Fibroblast of skin of scalp (primary cell): ENCODE data around the gene OR4D1. TPM values are rescaled to one million over a fixed set of nuclear protein-coding genes. Genes with fewer than 3 reads are reported as not detected.
"Not testable (repeated sequence)": the region's sequence is repeated elsewhere in the genome, so short reads cannot be mapped to it uniquely, and the experiment has no call there.

Experiments
- DNase-seq: peaks from one replicate; pipeline ENCODE4 v3.0.0-alpha.2; 2013
- polyA plus RNA-seq, 2 experiments: library from polyadenylated mRNA; unstranded; fragments of 120-200 nt; gene quantifications; one replicate each; pipeline ENCODE4 v1.2.1, GENCODE V29; 2013; ENCODE audit not compliant: insufficient read length in 2 of 2

Gene OR4D1
- not detected for polyA plus RNA-seq (2013, experiment 1 of 2; ENCODE audit: insufficient read length)
- not detected for polyA plus RNA-seq (2013, experiment 2 of 2; ENCODE audit: insufficient read length)

DNA sequence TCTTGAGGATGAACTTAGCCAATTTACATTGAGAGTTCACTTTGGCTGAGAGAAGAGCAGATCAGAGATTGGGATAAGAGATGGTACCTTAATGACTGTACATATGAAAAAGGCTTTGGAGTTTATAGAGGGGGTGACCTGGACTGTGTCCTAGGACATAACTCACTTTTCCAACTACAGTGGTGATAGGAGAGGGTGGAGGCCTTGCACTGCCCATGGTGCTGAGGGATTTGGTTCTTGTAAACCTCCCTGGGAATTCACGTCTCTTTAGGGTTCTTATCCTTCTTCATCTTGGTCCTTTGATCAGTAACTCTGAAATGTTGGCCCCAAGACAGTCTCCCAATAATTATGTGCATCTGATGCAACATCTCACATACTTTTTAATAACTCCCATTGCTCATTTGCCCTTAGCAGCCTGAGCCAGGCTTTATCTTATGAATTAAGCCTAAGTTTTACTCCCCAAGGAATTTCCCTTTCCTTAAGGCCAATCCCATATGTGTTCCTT lies at the start of gene OR4D1:
TSS of gene OR4D1 (plus strand) at position 455 of the 505 bp plus-strand sequence. CDS start 6,770 bp downstream, outside the sequence.
- no peak for DNase-seq

DNA sequence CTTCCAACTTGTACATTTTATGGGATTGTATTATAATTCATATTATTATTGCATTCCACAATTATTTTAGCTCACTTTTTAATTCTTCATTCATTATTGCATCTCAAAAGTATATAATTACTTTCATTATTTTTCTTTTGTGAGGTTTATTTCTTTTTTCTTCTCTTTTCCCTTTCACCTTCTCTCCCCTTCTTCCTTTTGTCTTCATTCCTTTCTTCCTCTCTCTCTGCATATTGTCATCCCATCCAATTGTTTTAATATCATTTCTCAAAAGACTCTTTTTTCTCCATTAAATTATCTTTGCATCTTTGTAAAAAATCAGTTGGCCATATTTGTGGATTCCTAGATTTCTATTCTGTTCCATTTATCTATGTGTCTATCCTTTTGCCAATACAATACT lies 47.7 kb upstream of the OR4D1 start:
- no peak for DNase-seq

DNA sequence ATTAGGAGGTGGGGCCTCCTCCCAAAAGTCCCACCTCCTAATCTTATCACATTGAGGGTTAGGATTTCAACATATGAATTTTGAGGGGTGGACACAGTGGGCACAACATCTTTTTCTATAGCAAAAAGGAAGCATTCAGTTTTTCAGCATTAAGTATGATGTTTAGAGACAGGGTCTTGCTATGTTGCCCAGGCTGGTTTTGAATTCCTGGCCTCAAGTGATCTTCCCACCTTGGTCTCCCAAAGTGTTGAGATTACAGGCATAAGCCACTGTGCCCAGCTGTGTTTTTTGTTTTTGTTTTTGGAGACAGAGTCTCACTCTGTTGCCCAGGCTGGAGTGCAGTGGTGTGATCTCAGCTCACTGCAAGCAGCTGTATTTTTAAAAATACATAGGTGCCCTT lies 46.3 kb upstream of the OR4D1 start:
- DNase-seq = not testable (repeated sequence)

DNA sequence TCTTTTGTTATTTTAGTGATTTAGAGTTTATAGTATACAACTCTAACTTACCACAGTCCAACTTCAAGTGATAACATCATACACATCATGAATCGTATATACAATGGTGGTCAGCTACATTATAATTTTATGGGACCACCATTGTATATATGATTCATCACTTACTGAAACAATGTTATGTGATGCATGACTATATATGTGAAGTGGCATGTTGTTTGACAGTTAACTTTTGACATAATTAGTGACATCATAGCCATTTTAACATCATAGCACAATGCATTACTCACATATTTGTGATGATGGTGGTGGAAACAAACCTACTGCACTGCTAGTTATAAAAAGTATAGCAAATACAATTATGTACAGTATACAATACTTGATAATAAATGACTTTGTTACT lies 43.1 kb upstream of the OR4D1 start:
- DNase-seq = no peak

DNA sequence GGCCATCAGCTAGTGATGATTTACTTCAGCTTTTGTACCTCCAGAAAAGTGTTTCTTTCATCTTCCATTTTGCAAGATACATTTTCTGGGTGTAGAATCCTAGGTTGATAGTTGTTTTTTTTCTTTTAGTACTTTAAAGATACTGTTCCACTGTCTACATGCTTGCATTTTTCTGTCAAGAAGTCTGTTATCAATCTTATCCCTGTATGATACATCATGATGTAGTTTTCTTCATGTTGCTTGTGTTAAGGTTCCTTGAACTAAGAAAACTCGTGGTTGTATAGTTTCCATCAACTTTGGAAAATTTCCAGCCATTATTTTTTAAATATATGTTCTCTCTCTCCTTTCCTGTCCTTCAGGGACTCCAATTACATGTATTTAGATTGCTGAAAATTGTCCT lies 40.9 kb upstream of the OR4D1 start:
- DNase-seq = no peak

DNA sequence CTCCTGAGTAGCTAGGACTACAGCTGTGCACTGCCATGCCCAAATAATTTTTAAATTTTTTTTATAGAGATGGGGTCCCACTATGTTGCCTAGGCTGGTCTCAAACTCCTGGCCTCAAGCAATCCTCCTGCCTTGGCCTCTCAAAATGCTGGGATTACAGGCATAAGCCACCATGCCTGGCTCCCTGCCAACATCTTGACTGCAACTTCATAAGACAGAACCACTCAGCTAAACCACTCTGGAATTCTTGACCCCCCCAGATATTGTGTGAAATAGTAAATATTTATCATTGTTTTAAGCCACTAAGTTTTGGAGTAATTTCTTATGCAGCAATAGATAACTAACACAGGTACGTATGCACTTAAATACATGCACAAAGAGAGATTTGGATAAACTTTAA lies 39.0 kb upstream of the OR4D1 start:
- no peak for DNase-seq

DNA sequence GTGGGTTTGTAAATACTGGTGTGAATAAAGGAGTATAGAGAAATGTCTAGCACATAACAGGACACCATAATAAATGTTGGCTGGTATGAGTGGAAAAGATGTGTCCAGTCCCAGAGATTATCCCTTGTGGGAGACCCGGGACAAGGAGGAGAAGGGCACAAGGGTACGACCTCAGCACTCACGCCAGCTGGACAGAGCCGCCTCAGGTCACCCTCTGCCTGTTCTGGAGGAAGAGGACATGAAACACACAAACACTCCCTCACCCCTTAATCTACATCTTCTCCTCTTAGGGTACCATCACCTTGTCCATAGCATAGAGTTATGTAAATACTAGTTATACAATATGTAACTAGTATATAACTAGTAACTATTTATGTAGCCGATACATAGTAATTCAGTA lies 38.2 kb upstream of the OR4D1 start:
- DNase-seq = no peak

DNA sequence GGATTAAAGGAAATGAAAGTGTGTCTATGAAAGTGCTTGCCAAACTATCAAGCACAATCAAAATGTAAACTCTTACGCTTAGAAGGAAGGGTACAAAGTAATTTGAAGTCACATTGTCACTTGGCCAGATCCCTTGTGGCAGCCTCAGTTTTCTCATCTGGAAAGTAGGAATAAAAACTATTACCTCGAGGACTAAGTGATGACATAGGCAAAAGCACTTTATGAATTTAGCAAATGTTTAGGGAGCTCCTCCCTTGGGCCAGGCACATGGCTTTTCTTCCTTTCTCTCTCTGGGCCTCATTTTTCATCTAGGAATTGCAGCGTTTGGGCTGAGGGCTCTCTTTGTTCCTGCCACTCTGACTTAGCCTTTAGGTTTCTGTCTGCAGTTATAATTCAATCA lies 36.5 kb upstream of the OR4D1 start:
- no peak for DNase-seq

DNA sequence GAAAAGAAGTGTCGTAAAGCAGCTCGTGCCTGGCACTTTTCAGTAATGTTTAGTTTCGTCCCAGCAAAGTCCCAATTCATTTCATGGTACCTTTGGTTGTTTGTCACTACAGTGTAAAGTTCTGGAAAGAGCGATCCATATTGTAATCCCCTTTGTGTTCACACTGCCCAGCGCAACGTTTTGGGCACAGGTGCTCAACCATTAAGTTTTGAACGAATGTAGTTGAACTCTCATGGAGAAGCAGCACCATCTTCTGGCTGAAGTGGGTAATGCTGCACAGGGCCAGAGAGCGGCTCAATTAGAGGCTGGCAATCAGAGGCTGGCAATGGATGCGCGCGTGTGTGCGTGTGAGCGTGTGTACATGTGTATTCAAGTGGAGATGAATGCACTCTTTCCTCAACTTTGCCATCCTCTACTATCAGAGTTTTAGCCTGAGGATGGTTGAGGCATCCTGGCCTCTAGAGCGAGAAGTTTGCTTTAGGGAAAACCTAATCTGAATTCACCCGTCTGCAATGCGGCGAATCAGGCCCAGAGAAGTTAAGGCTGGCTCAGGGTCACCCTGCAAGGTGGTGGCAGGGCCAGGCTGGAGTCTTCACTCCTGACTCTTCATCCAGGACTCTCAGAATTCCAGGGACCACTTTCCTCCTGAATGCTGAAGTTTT lies 35.1 kb upstream of the OR4D1 start:
- peak; percentile 63 for DNase-seq

DNA sequence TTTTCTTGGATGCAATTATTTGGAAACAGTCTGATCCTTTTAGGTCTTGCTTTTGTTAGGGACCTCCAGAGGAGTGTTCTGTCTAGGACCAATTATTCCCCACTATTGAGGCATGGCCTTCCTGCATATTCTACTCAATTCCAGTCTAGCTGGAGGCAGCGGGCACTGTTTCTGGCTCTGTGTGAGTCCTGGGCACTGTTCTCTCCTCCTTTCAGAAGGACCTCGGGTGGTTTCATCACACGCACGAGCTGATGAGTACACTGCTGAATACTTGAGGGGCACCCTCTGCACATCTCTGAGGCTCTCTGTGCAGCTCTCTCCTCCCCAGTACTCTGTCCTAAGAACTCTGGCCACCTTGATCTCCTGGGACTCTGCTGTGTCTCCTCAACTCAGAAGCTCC lies 34.2 kb upstream of the OR4D1 start:
- DNase-seq = no peak

DNA sequence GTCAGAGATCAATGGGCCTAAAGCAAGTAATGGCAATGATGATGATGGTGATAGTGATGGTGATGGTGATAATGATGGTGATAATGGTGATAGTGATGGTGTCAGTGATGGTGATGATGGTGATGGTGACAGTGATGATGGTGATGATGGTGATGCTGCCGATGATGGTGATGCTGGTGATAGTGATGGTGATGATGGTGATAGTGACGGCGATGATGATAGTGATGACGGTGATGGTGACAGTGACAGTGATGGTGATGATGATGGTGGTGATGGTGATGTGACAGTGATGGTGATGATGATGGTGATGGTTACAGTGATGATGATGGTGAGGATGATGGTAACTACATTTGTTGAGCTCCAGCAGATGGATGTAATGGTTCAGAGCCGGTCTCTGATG lies 30.8 kb upstream of the OR4D1 start:
- no peak for DNase-seq

DNA sequence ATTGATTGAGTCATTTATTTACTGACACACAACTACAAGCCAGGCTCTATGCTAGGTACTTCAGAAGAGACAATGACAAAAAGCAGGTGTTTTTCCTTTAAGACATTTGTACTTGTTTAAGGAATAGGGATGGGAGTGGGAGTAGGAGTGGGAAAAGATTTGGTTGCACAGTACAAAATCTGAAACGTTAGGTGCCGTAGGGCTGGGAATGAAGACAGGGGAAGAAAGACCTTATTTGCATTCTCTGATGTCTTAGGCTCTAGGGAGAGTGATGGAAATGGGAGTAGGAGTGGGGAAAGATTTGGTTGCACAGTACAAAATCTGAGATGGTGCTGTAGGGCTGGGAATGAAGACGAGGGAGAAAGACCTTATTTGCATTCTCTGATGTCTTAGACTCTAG lies 28.7 kb upstream of the OR4D1 start:
- DNase-seq = no peak

DNA sequence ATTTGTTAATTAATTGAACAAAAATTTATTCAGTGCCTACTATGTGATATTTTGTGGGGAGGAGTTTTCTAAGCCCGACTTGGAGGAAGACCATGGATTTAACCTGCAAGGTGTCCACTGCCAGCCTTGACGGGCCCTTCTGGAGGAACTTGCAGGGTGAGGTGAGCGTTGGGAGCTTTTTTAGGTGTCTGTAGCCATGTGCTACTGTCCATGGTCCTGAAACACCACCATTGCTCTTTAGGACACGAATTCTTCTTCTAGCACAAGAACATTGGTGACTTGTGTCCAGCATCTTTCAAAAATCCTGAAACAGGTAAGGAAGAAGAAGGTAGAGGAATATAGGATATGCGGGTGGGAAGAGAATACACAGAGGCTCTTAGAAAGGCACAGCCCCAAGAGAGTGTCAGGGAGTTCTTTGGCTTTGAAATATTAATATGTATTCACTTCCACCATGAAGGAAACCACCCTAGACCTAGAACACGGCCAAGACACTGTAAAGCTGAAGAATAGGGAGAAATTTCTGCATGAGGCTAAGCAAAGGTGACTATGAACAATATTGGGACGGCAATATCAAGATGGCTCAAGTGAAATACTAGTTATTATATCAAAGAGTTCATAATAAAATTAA lies 27.9 kb upstream of the OR4D1 start:
- DNase-seq = peak; percentile 59

DNA sequence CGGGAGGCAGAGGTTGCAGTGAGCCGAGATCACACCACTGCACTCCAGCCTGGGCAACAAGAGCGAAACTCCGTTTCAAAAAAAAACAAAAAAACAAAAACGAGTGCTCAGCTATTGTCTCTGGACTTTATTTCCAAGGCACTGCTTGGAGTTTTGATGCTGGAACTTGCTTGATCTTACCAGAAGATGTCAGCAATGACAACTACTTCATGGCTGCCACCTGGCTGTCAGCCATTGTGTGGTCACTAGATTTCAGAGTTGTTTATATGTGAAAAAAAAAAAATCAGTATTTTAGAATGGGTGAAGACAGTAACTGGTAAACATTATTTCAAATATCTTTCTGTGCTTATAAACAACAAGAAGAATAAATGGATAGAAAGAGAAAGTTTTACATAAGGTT lies 26.3 kb upstream of the OR4D1 start:
- DNase-seq = peak; percentile 21

DNA sequence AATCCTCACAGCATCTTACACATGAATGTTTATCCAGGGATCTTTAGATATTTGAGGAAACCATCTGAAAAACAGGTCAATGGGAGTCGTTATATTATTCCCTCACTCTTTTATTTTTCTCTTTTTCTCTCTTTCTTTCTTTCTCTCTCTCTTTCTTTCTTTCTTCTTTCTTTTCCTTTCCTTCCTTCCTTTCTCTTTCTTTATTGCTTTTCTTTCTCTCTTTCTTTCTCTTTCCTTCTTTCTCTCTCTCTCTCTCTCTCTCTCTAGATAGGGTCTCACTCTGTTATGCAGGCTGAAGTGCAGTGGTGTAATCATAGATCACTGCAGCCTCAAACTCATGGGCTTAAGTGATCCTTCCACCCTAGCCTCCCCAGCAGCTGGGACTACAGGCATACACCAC lies 20.3 kb upstream of the OR4D1 start:
- no peak for DNase-seq

DNA sequence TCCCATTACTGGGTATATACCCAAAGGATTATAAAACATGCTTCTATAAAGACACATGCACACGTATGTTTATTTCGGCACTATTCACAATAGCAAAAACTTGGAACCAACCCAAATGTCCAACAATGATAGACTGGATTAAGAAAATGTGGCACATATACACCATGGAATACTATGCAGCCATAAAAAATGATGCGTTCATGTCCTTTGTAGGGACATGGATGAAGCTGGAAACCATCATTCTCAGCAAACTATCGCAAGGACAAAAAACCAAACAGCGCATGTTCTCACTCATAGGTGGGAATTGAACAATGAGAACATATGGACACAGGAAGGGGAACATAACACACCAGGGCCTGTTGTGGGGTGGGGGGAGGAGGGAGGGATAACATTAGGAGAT lies 15.5 kb upstream of the OR4D1 start:
- not testable (repeated sequence) for DNase-seq

DNA sequence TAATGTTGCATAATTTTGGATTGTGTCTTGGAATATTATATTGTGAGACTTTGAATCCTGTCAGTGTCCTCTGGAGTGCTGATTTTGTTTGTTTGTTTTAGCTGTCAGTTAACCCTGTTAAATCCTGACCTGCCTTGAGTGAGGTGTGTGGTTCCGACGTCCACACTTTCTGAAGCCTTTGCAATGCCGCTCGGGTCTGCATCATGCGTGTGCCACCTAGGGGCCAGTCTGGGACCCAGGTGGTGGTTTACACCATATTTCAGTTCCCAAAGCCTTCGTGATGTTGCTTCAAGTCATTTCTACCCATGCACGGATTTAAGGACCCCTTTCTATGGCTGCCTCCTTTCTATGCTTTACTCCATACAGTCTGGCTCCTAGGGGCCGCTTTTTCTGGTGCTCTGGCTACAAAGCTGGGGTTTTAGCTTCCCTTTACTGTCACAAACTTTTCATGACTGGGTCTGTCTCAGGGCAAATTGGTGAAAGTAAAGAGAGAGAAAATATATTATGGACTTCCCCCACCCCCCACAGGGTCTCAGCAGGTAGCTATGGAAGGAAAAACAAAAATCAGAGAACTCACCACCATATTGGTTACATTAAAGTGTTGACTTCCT lies 11.4 kb upstream of the OR4D1 start:
- DNase-seq = peak; percentile 4

DNA sequence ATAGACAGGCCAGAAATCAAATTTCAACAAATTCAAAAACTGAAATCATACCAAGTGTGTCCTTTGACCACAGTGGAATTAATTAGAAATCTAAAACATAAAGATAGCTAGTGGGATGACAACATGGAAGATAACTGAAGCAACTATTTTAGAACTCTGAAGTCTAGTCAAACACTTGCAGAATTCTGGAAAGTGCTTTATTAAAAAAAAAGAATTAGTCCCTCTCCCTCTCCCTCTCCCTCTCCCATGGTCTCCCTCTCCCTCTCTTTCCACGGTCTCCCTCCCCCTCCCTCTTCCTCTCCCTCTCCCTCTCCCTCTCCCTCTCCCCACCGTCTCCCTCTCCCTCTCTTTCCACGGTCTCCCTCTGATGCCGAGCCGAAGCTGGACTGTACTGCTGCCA lies 6.7 kb upstream of the OR4D1 start:
- DNase-seq = no peak

DNA sequence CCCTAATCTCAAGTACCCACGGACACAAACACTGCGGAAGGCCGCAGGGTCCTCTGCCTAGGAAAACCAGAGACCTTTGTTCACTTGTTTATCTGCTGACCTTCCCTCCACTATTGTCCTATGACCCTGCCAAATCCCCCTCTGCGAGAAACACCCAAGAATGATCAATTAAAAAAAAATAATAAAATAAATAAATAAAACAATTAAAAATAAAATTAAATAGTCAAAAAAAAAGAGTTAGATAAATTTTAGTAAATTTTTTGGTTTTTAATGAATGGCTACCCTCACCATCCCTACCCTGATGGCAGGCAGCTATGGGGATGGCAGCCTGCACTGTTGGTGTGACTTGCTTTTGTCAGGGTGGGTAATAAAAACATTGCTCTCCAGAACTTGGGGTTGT lies 4.8 kb upstream of the OR4D1 start:
- DNase-seq = not testable (repeated sequence)

DNA sequence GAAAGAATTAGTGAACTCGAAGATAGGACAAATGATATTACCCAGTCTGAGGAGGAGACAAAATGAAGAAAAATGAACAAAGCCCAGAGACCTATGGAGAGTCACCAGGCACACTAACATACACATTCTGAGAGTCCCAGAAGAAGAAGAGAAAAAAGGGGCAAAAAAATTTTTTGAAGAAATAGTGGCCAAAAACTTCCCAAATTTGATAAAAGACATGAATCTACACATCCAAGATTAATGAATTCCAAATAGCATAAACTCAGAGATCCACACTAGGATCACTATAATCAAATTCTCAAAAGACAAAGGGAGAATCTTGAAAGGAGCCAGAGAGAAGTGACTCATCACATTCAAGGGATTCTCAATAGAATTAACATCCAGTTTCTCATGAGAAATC lies 3.4 kb upstream of the OR4D1 start:
- no peak for DNase-seq

DNA sequence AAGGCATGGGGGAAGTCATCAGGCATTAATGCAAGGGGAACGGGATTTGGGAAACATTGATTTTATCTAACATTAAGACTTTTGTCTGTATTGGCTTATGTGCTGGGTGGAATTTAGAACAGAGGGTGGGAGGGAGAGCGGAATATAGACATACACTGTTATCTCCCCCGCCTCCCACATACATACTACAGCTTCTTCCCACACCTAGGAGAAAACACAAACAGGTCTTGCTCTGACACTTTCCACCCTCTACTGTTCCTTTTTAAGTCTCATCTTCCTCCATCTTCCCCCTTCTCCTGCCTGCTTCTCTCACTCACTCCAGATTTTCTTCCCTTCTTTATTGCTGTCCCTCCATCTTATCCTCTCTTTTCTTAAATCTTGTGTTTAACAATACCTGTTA lies 425 bp downstream of the OR4D1 start:
- no peak for DNase-seq

DNA sequence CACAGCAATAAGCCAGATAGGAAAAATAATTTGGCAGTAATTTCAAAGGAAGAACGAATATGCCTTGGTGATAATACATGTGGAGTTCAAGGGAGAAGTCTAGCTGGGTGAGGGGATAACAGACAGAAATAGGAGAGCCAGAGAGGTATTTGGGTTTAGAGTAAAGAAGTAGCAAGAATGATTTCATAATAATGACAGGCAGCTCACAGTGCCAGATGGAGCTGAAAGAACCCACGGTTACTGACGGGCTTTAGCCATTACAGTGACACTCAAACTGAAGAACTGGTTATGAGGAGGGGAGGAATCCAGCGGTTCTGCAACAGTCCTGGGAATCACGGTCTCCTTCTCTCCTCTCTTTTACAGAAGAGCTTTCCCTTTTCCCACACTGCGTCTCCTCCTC lies 2.2 kb downstream of the OR4D1 start:
- no peak for DNase-seq

DNA sequence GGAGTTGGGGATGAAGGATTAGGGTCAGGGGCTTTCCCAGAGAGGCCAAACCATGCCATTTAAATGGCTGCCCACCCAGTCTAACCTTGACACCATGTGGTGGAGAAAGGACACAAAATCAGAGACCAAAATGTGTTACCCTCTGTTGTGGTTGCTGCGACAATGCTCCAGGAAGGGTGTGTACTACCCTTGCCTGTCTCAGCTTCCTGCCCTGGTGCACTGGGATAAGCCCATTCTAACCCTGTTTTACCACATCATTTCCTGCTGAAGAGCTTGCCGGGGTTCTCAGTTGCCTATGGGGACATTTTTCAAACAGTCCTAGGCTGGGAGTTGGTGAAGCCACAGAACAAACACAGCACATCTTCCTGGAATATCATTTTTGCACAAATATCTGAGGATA lies 4.9 kb downstream of the OR4D1 start:
- no peak for DNase-seq

DNA sequence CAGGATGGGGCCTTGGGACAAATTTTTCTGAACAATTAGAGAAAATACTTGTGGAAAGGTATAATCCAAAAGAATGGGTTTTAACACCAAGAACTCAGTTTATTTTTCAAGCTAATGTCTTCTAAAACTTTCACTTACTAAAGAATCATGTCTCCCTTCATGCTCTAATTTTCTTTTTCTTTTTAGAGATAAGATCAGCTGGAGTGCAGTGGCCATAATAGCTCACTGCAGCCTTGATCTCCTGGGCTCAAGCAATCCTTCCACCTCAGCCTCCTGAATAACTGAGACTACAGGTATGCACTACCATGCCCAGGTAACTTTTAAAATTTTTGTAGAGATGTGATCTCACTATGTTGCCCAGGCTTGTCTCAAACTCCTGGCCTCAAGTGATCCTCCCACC lies 5.5 kb downstream of the OR4D1 start:
- no peak for DNase-seq
